WTC11 (cell line): ENCODE measurements around the gene CNOT3.

Source experiments
- ATF1 ChIP-seq: sonication (generic); formaldehyde crosslinking; IDR thresholded peaks from 2 replicates; pipeline ENCODE4 v1.8.1; 2023; ENCODE audit warnings: mild to moderate bottlenecking, moderate library complexity, missing genetic modification reagents
- CTCF ChIP-seq: fragments of 200-600 bp; IDR thresholded peaks from 2 replicates; pipeline ENCODE4 v1.8.0; 2022; ENCODE audit warnings: antibody characterized with exemption
- ESRRA ChIP-seq: sonication (generic); formaldehyde crosslinking; IDR thresholded peaks from 2 replicates; pipeline ENCODE4 v1.8.1; 2022; ENCODE audit warnings: mild to moderate bottlenecking, missing genetic modification reagents, borderline replicate concordance
- FOXP4 ChIP-seq: sonication (generic); formaldehyde crosslinking; IDR thresholded peaks from 2 replicates; pipeline ENCODE4 v1.8.0; 2022; ENCODE audit warnings: mild to moderate bottlenecking, missing genetic modification reagents
- JUN ChIP-seq: sonication (generic); formaldehyde crosslinking; IDR thresholded peaks from 2 replicates; pipeline ENCODE4 v1.8.0; 2023; ENCODE audit warnings: mild to moderate bottlenecking, missing genetic modification reagents
- SMAD4 ChIP-seq: sonication (generic); formaldehyde crosslinking; IDR thresholded peaks from 2 replicates; pipeline ENCODE4 v1.8.0; 2022; ENCODE audit warnings: mild to moderate bottlenecking, missing genetic modification reagents
- SOX15 ChIP-seq: fragments of 250-450 bp; sonication (Bioruptor Pico); IDR thresholded peaks from 2 replicates; pipeline ENCODE4 v1.9.0; 2021; ENCODE audit warnings: mild to moderate bottlenecking
- SP1 ChIP-seq: sonication (generic); formaldehyde crosslinking; conservative IDR thresholded peaks from 2 replicates; pipeline ENCODE4 v1.8.1; 2022; ENCODE audit warnings: missing genetic modification reagents
- ZNF121 ChIP-seq: sonication (generic); formaldehyde crosslinking; IDR thresholded peaks from 2 replicates; pipeline ENCODE4 v1.8.0; 2023; ENCODE audit warnings: missing genetic modification reagents
- ZNF219 ChIP-seq: sonication (generic); formaldehyde crosslinking; IDR thresholded peaks from 2 replicates; pipeline ENCODE4 v1.8.0; 2023; ENCODE audit warnings: missing genetic modification reagents, mild to moderate bottlenecking, borderline replicate concordance
- ZNF416 ChIP-seq: fragments of 250-450 bp; sonication (Bioruptor Pico); IDR thresholded peaks from 2 replicates; pipeline ENCODE4 v1.9.0; 2021; ENCODE audit warnings: mild to moderate bottlenecking, inconsistent platforms
- TF ChIP-seq, protein P1 (sequence below): sonication (generic); formaldehyde crosslinking; IDR thresholded peaks from 2 replicates; pipeline ENCODE4 v1.8.1; 2023; ENCODE audit warnings: mild to moderate bottlenecking, missing genetic modification reagents, borderline replicate concordance
- TF ChIP-seq, protein P2 (sequence below): sonication (generic); formaldehyde crosslinking; IDR thresholded peaks from 2 replicates; pipeline ENCODE4 v1.8.0; 2022; ENCODE audit warnings: mild to moderate bottlenecking, missing genetic modification reagents

DNA sequence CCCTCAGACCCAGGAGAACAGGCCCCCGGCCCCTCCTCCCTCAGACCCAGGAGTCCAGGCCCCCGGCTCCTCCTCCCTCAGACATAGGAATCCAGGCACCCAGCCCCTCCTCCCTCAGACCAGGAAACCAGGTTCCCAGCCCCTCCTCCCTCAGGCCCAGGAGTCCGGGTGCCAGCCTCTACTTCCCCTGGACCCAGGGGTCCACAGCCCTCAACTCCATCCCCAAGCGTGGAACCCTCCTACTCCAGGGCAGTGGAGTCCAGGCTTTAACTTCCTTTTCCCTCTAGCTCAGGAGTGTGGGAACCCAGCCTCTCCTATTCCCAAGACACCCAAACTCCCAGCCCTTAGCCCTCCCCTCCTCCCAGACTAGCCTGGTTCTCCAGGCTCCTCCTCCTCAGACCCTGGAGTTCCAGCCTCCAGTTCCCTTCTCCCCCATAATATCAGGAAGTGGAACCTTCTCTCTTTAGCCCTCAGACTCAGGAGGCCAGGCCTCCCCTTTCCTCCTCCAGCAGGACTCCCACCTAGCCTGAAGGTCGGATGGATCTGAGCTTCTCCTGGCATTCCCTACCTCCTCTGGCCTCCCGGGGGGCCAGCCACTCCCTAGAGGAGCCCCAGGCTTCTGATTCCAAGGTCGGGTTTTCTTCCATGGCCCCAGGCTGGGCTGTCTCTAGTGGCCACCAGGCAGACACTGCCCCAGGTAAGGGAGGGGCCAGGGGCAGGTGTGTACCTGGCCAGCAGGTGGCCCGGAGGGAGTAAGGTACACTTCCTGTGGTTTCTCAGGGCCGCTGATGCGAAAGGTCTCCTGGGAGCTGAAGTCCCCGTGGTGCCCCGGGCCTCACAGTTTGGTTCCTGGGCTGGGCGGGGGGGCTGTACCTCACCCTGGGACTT lies 35.2 kb downstream of the CNOT3 start, which contains the start of gene TMC4:
- TF ChIP-seq CTCF (0 out of 2 replicates have a peak, but pooled peaks have one; percentile 12), SP1 (0 out of 2 replicates have a peak, but pooled peaks have one; percentile 35), ATF1 (CRISPR knock-in tag) (no peak), ZNF219 (no peak), JUN (CRISPR knock-in tag) (no peak), SMAD4 (CRISPR knock-in tag) (no peak), ZNF121 (CRISPR knock-in tag) (no peak), ESRRA (CRISPR knock-in tag) (no peak), ZNF416 (no peak), FOXP4 (0 out of 2 replicates have a peak, but pooled peaks have one; percentile 65), SOX15 (CRISPR knock-in tag) (no peak)
- TF ChIP-seq, protein P1, sequence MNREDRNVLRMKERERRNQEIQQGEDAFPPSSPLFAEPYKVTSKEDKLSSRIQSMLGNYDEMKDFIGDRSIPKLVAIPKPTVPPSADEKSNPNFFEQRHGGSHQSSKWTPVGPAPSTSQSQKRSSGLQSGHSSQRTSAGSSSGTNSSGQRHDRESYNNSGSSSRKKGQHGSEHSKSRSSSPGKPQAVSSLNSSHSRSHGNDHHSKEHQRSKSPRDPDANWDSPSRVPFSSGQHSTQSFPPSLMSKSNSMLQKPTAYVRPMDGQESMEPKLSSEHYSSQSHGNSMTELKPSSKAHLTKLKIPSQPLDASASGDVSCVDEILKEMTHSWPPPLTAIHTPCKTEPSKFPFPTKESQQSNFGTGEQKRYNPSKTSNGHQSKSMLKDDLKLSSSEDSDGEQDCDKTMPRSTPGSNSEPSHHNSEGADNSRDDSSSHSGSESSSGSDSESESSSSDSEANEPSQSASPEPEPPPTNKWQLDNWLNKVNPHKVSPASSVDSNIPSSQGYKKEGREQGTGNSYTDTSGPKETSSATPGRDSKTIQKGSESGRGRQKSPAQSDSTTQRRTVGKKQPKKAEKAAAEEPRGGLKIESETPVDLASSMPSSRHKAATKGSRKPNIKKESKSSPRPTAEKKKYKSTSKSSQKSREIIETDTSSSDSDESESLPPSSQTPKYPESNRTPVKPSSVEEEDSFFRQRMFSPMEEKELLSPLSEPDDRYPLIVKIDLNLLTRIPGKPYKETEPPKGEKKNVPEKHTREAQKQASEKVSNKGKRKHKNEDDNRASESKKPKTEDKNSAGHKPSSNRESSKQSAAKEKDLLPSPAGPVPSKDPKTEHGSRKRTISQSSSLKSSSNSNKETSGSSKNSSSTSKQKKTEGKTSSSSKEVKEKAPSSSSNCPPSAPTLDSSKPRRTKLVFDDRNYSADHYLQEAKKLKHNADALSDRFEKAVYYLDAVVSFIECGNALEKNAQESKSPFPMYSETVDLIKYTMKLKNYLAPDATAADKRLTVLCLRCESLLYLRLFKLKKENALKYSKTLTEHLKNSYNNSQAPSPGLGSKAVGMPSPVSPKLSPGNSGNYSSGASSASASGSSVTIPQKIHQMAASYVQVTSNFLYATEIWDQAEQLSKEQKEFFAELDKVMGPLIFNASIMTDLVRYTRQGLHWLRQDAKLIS (CRISPR knock-in tag) = no peak
- TF ChIP-seq, protein P2, sequence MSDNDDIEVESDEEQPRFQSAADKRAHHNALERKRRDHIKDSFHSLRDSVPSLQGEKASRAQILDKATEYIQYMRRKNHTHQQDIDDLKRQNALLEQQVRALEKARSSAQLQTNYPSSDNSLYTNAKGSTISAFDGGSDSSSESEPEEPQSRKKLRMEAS (CRISPR knock-in tag) = no peak
